ENCODE results near the gene HOXD9.

Gene HOXD9

GRCh38 chr2:176110415-176111308 lies 11.9 kb upstream of the HOXD9 start:
- DNase-seq, result no peak

GRCh38 chr2:176111309-176111663 lies 11.2 kb upstream of the HOXD9 start:
- peak in 1 of 2 experiments; percentile 54 for DNase-seq

GRCh38 chr2:176111846-176112374 lies 10.6 kb upstream of the HOXD9 start:
- DNase-seq, result peak in 1 of 2 experiments; percentile 17

GRCh38 chr2:176112375-176113302 lies 9.9 kb upstream of the HOXD9 start:
- DNase-seq, result peak in 1 of 2 experiments; percentile 17

- peak; percentile 14 for DNase-seq
These were observed 8.2 kb upstream of the HOXD9 start for GRCh38 chr2:176114120-176114929.

- DNase-seq, result peak in 1 of 2 experiments; percentile 17
These were observed 7.4 kb upstream of the HOXD9 start for GRCh38 chr2:176114930-176115625.

- DNase-seq, result peak in 1 of 2 experiments; percentile 14
These were observed 6.4 kb upstream of the HOXD9 start, which contains the start of gene HOXD10 for GRCh38 chr2:176115883-176116813. HOXD10 (plus strand) TSS chr2:176116778; CDS start chr2:176116834, 56 bp downstream.

- peak in 1 of 2 experiments; percentile 17 for DNase-seq
These were observed 5.2 kb upstream of the HOXD9 start for GRCh38 chr2:176117162-176117822.

- DNase-seq, result no peak
These were observed 4.6 kb upstream of the HOXD9 start for GRCh38 chr2:176117823-176118371.

GRCh38 chr2:176118601-176119339 lies 3.7 kb upstream of the HOXD9 start:
- DNase-seq, result peak in 1 of 2 experiments; percentile 19

- DNase-seq, result peak; percentile 4 to 14
These were observed 1.9 kb upstream of the HOXD9 start for GRCh38 chr2:176120364-176121189.

GRCh38 chr2:176121190-176122051 lies 1.1 kb upstream of the HOXD9 start:
- peak; percentile 26 to 28 for DNase-seq

GRCh38 chr2:176122052-176122682 lies 352 bp upstream of the HOXD9 start:
- no peak for DNase-seq

- peak in 1 of 2 experiments; percentile 26 for DNase-seq
These were observed 1.0 kb downstream of the HOXD9 start for GRCh38 chr2:176123411-176124109.

Measured in activated T-cell treated with anti-CD3 and anti-CD28 coated beads, Interleukin-2, amount 50 U/mL, for 48 hours (primary cell).